HG02642 (cell line): ENCODE results near the gene MON1A.

Experiments used
- ATAC-seq: cut with Tn5 transposase; IDR thresholded peaks from one replicate; pipeline ENCODE4 v1.9.1; 2021; ENCODE audit warnings: mild to moderate bottlenecking; ENCODE audit not compliant: unreplicated experiment, poor library complexity

The MON1A gene

DNA sequence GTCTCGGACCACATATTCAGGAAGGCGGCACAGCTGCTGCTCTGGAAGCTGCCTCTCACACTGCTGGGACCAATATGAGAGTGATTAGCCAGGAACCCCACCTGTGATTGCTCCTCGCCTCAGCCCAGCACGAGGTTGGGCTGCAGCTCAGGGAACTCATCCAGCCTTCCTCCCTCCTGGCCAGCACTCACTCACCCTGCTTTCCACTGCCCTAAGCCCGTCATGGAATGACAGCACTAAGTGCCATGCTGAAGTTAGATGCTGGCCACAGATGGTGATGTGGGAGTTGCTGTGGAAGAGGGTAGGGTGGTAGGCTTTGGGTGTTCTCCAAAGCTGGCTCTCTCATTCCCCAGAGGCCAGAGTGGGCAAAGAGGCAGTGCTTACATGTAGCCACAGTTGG, 33.3 kb downstream of the MON1A start:
- ATAC-seq, result no peak

DNA sequence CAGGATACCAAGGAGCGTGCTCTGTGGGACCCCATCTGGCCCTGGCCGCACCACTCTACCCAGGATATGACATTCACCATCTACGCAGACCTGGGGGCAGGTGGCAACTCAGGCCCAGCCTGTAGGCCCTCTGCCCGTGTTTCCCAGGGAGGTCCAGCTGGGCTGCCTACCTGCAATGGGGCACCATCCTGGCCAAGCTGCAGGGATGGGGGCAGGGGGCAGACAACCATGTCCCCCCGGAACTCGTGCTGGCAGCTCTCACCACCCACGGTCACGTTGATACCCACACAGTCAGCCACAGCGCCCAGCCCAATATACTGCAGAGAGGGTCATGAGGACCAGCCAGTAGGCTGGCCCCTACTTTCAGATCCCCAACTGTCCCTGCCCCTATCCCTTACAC, 33.8 kb downstream of the MON1A start:
- ATAC-seq, result no peak

DNA sequence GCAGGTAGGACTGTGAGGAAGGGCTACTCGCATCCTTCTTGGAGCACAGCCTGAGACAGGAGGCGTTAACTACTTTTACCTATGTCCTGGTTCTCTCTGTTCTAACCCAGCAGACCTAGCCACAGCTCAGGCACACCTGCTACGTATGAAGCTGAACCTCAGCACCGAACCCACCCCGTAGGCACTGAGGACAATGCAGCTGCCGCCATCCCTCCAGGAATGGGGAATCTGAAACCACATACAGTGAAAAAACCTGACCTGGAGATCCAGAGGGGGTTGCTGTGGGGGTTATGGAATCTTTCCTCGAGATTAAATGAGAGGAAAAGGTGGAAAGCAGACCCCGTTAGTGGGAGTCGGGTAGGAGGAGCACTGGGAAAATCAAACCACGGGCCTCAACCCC, 40.3 kb downstream of the MON1A start:
- no peak for ATAC-seq

DNA sequence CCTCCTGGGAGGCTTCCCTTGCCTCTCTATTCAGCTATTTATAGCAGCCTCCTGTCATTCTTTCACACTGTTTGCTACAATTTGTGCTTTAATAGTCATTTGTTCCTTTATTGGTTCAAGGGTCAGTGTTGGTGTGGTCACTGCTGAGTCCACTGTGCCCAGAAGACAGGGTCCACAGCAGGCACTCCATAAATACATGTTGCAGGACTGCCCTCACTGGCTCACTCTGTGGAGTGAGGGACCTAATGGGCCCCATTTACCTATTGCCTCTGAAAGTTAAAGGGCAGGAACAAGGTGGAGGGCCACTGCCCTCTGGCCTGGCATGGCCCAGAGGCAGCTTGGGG, 42.7 kb downstream of the MON1A start:
- ATAC-seq, result no peak

DNA sequence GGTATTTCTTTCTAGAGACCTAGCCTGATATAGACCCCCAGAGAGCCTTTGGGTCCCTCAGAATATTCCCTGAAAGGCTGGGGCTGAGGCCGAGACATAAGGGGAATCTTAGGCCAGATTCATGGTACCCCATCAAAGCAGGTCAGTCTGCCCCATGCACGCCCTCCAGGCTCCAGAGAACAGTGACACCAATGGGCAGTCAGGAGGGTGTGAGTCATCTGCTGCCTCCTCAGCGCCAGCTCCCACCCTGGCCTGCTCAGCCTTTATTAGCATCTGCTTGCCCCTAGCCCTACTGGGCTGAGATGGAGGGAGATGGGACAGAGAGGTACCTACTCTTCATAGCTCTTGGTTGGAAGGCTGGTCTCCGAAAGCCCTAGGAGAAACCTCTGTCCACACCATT, 45.6 kb downstream of the MON1A start:
- no peak for ATAC-seq

DNA sequence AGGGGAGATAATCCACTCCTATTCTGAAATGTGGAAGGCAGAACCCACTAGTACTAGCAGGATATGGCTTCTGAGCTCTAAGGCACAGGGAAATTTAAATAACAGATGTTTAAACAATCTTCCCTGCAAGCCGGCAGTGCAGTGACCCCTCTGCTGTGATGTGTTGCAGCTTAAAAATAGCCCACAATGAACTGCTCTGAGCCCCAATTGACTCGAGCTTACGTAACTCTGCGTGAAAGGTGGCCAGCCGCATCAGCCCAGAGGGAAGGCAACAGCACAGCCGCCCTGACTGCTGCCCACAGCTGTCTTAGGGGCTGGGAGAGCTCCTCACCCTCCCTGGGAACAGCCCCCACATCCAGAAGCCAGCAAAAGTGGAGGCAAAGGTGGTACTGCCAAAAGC, 47.4 kb downstream of the MON1A start:
- ATAC-seq, result no peak

DNA sequence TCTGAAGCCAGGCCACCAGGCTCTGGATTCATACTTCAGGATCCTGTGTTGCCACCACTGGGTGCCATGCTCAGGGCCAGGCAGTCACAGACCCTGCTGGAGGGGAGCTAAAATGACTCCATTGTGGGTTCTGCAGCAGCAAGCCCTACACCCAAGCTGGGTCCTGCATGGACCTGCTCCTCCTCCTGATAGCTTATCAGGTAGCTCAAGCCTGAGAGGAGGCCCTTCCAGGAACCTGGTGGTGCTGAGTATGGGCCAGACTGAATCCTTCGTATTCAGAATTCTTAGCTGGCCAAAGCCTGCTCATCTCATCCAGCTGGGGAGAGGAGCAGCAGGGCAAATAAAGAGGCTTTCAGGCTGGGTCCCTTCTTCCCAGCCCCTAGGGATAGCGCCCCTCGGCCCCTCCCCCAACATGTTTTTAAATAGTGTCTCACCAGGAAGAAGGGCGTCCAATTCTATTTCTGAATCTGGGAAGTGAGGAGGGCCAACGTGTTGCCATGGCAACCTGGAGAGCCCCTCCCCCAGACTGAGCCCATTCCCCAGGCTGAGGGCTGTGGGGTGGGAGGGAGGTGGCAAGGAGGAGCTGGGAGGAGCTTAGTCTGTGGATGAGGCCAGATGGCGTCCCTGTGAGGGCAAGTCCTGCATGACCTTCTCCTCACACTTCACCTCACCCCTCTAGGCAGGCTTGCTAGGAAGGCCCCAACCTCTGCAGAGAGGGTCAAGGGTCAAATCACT, 48.9 kb downstream of the MON1A start:
- no peak for ATAC-seq

DNA sequence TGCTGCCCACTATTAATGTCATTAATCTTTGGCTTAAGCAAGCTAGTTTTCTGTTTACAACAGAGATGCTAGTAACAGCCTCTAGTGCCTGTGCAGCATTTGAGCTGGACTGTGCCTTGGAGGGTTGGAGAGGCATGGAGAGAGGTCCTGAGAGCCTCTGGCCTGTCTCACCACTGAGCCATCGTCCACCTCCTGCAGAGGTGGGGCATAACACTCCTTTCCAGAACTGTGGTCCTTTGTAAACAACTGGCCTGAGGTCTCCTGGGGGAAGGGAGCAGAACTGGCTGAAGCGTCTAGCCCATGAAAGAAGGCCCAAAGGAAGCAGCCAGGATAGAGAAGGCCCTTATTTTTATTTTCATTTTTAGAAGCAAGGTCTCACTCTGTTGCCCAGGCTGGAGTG, 49.9 kb downstream of the MON1A start:
- no peak for ATAC-seq

DNA sequence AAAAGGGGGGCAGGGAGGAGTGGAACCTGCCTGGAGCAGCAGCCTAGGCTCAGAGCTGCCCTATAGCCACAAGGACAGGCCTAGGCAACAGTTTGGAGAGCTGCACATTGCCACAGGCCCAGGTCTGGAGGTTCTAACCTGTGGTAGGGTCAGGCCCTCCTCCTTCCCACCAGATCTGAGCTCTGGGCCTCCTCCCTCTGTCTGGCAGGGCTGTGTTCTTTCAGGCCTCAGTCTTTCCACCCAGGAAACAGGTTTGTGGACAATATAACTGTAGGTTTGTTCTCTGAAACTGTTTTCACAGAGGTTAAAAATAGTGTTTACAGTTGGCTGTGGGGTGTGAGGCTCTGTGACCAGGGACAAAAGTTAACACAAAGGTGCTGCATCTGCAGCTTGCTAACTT, 50.9 kb downstream of the MON1A start:
- ATAC-seq, result no peak

DNA sequence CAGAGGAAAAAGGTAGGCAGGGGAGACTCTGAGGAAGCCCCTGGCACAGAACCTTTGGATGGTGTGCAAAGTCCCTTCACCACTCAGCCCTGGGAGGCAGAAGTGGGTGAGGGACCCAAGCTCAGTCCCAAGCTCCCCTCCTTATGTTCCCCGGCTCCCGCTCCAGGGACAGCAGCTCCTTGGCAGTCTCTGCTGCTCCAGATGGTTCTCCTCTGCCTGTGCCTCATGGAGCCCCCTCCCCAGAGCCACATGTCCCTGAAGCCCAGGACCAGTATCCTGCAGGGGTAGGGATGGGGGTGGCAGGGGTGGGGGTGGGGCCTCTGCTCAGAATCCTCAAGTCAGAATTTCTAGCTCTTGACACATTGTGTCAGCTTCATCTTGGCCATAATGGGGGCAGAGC, 51.9 kb downstream of the MON1A start:
- no peak for ATAC-seq

DNA sequence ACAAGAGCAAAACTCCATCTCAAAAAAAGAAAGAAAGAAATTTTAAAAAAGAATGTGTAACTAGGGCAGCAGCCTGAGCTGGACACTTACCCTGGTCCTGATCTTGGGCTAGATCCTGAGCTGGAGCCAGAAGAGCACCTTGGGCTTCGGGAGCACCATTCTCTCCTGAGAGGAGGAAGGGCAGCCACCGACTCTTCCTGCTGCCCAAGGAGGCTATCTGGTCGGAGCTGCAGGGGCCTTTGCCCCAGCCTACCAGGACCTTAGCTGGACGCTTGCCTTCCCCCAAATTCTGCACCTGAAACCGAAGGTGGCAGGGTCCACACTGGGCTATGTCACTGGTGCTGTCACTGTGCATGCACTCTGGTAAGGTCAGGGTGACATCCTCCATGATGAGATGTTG, 53.0 kb downstream of the MON1A start:
- ATAC-seq, result no peak

DNA sequence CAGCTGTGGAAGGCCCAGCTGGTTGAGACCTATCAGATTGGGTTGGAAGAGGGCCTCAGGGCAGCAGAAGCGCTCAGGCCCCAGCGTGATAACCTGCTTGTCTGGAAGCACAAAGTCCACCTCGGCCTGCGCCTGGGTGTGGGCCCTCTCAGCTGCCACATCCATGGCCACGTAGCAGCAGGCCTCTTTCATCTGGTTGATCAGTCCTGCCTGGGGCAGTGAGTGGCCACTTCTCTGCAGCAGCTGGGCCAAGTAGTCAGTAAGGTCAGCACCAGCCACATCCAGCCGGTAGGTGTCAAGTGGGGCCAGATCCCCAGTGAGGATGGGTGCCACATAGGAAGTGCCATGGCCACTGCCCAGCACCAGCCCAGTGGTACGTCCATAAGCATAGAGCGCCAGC, 56.0 kb downstream of the MON1A start:
- no peak for ATAC-seq

DNA sequence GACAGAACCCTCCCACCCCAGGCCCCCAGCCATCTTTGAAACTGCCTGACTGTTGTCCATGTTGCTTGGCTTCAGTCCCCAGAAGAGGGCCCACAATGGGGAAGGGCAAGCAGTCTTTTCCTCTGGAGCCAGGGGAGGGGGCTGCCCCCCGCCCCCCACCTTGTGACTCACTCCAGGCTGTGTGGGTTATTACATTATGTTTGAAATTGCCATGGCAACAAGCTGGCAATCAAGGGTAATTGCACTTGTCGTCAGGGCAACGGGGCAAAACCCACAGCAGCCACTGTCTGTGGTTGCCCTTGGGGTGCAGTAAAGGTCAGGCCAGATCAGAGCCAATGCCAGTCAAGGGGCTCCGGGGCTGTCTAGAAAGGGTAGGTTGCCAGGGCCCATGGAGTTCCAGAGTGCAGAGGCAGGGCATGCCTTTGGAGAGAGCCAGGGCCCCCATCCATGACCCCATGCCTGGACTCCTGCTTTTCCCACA, 56.8 kb downstream of the MON1A start:
- no peak for ATAC-seq

DNA sequence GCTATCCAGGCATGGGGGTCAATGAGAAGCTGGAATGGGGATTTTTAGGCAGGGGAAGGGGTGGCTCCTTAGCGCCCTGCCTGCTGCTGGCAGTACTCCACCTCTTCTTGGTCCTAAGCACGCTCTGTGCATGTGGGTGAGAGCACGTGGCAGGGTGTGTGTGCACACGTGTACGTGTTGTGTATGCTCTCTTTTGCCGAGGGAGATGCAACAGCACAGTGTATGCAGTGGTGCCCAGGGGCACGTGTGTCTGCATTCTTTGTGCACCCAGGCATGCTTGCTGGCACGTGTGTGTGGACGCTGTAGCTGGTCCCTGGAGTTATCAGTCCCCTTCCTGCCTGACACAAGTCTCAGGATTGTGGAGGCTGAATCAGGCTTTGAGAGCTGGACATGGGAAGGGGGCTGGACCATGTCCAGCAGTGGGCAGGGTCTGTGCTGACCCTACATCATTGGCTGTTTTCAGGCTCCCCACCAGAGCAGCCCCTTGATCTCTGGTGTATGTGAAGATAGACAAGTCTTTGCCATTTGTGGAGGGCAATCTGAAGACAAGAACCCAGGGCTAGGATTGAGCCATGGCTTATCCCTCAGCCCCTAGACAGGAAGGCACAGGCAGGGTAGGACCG, 58.0 kb downstream of the MON1A start:
- ATAC-seq, result no peak

DNA sequence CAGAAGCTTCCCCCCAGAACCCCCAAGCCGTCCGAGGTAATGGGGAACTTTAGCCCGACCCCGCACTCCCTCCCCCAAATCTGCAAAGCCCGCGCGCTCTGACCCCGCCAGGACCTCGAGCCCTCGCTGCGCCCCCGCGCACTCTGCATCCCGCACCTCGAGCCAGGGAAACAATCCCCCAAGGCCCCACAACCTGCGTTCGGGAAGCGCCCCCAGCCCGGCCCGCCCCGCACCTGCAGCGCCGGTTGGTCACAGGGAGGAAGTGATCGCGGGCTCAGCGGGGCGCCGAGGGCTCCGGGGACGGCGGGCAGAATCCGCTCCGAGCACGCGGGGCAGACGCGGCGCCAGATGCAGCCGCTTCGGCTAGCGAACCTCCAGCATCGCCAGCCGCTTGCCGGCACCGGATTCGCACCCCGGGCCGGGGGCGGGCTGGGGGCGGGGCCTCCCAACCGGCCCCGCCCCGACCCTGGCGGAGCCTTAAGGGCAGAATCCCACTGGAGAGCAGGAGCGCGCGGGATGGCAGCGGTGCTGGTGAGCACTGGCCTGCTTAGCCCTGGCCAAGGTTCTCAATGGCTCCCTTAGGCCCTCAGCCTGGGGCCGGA, 60.0 kb downstream of the MON1A start, which contains the start of gene CAMKV:
CAMKV (minus strand) TSS at position 382 of the 602 bp plus-strand sequence. CDS start 7,518 bp downstream, outside the sequence.
- no peak for ATAC-seq

DNA sequence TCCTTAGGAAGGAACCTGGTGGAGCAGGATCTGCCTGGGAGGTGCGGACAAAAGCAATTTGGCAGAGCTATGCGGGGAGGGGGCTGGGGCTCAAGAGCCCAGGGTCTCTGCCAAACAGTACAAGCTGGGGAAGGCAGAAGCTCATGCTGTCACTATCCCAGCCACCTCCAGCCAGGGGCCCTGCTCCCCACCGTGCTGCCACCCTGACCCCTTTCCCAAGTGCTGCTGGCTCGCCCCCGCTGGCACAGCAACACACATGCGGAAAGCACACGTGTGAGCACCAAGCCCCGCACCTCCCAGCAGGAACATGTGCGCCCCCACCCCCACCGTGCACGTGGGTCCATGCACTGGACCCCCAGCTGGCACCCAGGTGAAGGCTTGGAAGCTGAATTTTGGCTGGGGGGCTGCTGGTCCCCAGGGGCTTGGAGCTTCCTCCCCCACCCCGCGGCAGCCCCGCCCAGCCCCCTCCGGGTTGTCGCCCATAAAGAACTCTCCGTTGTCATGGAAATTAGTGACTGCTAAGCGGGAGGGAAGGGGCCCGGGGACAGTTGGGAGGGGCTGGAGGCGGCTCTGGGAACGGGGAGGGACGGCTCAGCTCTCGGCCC, 60.6 kb downstream of the MON1A start:
- ATAC-seq, result no peak

DNA sequence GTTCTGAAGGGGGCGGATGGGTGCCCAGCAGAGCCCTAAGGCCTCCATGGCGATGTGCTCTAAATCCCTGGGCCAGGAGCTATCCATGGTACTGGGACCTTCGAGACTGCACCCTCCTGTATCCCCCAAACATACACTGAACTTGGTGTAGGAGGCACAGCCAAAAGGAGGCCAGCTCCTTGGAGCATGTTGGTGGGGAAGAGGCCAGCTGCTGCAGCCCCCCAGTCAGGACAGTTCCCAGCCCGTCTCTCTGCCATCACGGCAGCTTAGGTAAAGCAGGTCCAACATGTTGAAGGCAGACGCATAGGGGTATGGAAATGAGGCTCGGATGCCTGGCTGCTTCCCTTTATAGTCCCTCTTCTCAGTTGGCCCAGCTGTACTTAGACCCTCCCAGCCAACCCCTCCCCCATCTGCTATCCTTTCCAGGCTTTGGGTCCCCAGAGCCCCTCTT, 61.7 kb downstream of the MON1A start:
- no peak for ATAC-seq

DNA sequence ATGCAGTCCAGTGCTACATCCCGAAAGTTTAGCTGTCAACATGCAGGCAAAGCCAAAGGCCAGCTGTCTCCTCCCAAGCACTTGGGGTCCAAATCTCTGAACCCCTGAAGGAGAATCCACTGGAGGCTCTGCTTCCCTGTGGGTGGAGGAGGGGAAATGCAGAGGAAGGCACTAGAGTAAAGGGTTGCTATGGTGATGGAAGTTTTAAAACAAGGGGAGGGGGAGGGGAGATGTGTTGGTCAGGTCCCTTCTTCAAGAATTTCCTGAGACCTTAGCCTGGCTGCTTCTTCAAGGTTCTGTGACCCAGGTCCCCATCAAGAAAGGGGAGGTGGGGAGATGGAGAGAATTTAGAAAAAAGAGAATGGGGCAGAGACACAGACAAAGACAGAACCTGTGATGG, 62.2 kb downstream of the MON1A start:
- no peak for ATAC-seq

DNA sequence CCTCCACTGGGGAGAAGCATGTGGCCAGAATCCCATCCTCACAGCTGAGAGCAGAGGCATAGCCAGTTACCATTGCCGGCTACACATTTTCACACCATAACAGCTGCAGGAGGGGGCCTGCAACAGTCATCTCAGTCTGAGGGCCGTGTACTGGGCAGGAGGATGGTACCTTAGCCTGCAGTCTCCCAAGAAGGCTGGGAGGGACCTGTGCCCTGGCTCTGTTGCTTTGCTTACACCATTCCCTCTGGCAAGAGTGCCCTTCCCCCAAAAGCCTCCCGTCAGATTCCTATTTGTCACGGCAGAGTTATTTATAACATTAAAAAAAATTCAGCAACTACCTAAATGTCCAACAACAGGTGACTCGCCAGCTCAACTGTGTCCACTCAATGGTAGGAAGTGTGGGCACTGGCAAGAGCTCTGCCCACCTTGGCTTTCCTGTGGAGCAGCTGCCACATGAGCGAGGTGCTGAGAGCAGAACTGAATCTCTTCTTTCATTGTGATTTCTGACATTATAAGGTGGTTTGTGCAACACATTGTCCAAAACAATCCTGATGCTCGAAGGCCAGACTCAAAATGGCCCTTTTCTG, 64.3 kb downstream of the MON1A start:
- no peak for ATAC-seq

DNA sequence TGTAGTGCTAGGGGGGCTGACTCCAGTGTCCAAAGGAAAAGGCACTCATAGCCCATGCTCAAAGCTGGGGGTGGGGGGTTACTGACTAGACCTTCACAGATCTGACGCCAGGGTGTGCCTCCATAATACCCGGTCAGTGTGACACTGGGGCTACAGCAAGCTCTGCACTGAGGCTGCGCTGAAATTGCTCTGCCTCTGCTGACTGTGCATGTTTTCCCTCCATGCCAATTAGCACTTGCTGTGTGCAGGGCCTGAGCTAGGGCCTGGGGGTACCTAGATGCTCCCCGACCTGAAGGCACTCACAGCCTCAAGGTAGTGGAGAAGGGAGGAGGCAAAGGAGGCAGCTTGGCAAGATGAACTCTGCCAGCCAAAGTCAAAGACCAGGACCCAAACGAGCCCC, 65.1 kb downstream of the MON1A start:
- no peak for ATAC-seq
